Measurements from ENCODE around the gene GPR78. TPM values are rescaled to one million over a fixed set of nuclear protein-coding genes. Genes with fewer than 3 reads are reported as not detected.

The GPR78 gene
- polyA plus RNA-seq, 4 donors: 0.06 TPM; not detected in 3

DNA sequence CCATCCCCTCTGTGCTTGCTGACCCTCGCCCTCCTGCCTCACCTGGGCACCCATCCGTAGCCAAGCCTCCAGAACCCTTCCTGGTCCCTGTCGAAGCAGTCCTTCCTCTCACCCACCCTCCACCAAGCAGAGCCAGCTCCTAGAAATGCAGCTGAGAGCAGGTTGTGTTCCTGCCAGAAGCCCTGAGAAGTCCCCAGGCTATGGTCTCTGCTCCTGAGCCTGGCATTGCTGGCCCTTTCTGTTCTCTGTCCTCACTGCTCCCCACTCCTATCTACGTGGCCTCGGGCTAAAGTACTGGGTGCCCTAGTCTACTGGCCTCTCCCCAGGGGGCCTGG is 10.3 kb downstream of the GPR78 start:
- no peaks in the 10 kb centered on the region for H3K36me3 ChIP-seq (ENCODE audit: control insufficient read depth in 3 of 3, insufficient read depth in 2 of 3, low read depth in 1 of 3, low read length in 3 of 3)
- H3K27ac ChIP-seq (ENCODE audit: low read depth in 1 of 3, low read length in 2 of 3): no peak overlapping the region
- WGBS, 3 donors: 63 to 74% (median 66%) methylated on average over 5 of the region's 5 CpGs
- DNase-seq (no peak), FAIRE-seq (no peak)
- no peak overlapping the region for H3K4me3 ChIP-seq (ENCODE audit: low read depth in 1 of 3, low read length in 3 of 3)
- H3K27me3 ChIP-seq (ENCODE audit: control insufficient read depth in 3 of 3, insufficient read depth in 3 of 3, low read length in 3 of 3): peaks cover 11 to 36% (median 21%) of the 10 kb centered on the region in 3 donors
- peaks cover 0 to 4% (median 0%) of the 10 kb centered on the region in 3 donors for H3K4me1 ChIP-seq (ENCODE audit: control insufficient read depth in 3 of 3, insufficient read depth in 2 of 3, low read depth in 1 of 3, low read length in 2 of 3)
- no peaks in the 10 kb centered on the region for H3K9me3 ChIP-seq (ENCODE audit: control insufficient read depth in 2 of 2, insufficient read depth in 1 of 2, low read depth in 1 of 2, low read length in 1 of 2)

DNA sequence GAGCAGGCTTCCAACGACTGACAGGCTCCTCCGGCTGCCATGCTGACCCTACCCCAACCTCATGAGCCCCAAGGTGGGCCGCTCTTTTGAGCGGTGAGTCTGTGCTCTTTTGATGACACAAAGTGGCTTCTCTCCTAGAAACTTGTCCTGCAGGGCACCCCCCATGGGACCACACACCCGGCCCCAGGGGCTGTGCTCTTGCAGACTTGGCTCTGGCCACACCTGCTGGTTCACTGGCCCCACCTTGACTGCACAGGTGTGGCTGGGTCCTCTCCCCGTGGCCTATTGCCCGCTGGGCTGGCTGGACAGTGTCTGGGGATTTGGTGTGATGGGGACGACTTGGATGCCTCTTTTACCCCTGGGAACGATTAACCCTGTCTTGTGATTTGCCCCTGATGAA is 10.9 kb downstream of the GPR78 start:
- H3K27me3 ChIP-seq (ENCODE audit: control insufficient read depth in 3 of 3, insufficient read depth in 3 of 3, low read length in 3 of 3): peaks cover 11 to 36% (median 21%) of the 10 kb centered on the region in 3 donors
- no peak overlapping the region for H3K4me3 ChIP-seq (ENCODE audit: low read depth in 1 of 3, low read length in 3 of 3)
- H3K36me3 ChIP-seq (ENCODE audit: control insufficient read depth in 3 of 3, insufficient read depth in 2 of 3, low read depth in 1 of 3, low read length in 3 of 3): no peaks in the 10 kb centered on the region
- H3K4me1 ChIP-seq (ENCODE audit: control insufficient read depth in 3 of 3, insufficient read depth in 2 of 3, low read depth in 1 of 3, low read length in 2 of 3): peaks cover 0 to 4% (median 0%) of the 10 kb centered on the region in 3 donors
- 55 to 77% (median 69%) methylated on average over 9 of the region's 9 CpGs for WGBS, 3 donors
- no peaks in the 10 kb centered on the region for H3K9me3 ChIP-seq (ENCODE audit: control insufficient read depth in 2 of 2, insufficient read depth in 1 of 2, low read depth in 1 of 2, low read length in 1 of 2)
- DNase-seq (no peak), FAIRE-seq (no peak)
- no peak overlapping the region for H3K27ac ChIP-seq (ENCODE audit: low read depth in 1 of 3, low read length in 2 of 3)

DNA sequence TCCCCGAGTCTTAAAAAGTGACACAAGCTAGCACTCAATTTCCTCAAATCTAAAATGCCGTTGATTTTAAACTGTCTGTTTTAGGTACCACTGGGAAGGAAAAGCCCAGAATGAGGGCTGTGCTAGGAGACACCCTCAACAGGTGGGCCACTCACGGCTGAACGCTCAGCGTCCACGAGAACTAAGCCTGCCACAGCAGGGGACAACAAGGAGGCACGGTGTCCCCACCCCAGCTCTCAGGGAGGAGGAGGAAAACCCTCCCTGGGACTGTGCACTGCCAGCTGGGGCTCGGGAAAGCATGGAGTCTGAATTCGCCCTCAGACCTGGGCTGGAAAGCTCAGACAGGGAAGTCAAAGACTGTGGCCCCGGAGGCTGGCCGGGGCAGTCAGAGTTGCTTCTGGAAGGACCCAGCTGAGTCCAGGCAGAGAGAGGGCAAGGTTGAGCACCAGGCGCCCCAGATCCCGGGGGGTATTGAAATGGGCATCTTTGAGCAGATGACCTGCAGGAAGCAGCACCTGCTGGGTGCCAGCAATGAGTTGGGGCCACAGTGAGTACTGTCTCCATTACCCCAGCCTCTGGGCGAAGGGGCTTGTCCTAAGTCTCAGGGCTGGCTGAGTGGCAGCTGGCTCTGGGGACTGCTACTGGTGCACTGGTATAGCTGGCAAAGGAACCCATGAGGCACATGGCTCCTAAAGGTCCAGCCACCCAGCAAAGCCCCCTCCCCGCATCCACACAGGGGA is 11.6 kb downstream of the GPR78 start:
- no peak overlapping the region for H3K27ac ChIP-seq (ENCODE audit: low read depth in 1 of 3, low read length in 2 of 3)
- H3K36me3 ChIP-seq (ENCODE audit: control insufficient read depth in 3 of 3, insufficient read depth in 2 of 3, low read depth in 1 of 3, low read length in 3 of 3): no peaks in the 10 kb centered on the region
- 54 to 67% (median 56%) methylated on average over 14 to 15 of the region's 15 CpGs for WGBS, 3 donors
- H3K9me3 ChIP-seq (ENCODE audit: control insufficient read depth in 2 of 2, insufficient read depth in 1 of 2, low read depth in 1 of 2, low read length in 1 of 2): no peaks in the 10 kb centered on the region
- H3K4me1 ChIP-seq (ENCODE audit: control insufficient read depth in 3 of 3, insufficient read depth in 2 of 3, low read depth in 1 of 3, low read length in 2 of 3): peaks cover 0 to 4% (median 0%) of the 10 kb centered on the region in 3 donors
- DNase-seq: no peak
- H3K27me3 ChIP-seq (ENCODE audit: control insufficient read depth in 3 of 3, insufficient read depth in 3 of 3, low read length in 3 of 3): peaks cover 11 to 36% (median 21%) of the 10 kb centered on the region in 3 donors
- H3K4me3 ChIP-seq (ENCODE audit: low read depth in 1 of 3, low read length in 3 of 3): no peak overlapping the region
- FAIRE-seq: no peak

DNA sequence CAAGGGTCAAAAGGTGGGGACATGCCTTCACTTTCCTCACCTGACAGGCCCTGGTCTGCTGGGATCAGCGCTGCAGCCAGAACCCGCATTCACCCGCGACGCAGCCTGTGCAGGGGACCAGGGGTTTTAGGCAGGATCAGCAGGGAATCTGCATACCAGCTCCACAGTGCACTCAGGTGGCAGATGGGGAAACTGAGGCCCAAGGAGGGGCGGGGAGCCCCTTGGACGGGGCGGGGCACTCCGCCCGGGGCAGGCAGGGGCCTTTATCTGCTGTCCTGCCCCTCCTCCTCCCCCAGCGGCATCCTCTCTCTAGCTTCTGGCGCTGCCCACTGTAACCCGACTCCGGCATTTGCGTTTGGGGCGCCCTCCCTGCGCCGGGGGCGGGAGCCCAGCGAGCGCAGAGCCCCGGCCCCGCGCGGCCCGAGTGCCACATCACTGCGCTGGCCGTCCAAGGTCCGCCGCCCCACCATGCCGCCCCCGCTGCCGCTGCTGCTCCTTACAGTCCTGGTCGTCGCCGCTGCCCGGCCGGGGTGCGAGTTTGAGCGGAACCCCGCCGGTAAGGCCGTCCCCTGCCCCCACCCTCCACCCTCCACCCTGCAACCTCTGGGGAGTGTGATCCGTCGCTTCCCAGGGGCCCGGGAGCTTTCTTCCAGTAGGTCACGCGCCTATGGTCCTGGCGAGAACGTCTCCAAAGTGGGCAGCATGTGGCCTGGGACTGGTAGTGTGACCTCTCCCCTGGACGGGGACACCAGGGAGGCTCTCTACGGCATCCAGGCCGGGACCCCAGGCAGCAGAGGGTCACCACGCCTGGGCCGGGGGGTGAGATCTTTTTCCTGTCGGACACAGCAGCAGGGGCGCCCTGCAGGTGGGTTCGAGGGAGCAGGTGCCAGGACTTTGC is 12.4 kb downstream of the GPR78 start, which contains the start of gene CPZ:
Gene CPZ (plus strand): TSS at position 400 of the 898 bp plus-strand sequence. CDS start 69 bp downstream, at position 469.
- H3K36me3 ChIP-seq (ENCODE audit: control insufficient read depth in 3 of 3, insufficient read depth in 2 of 3, low read depth in 1 of 3, low read length in 3 of 3): no peaks in the 10 kb centered on the region
- H3K4me3 ChIP-seq (ENCODE audit: low read depth in 1 of 3, low read length in 3 of 3): peak within 1 kb of the TSS in 1 of 3 donors; percentile 26
- WGBS, 3 donors: 3 to 7% (median 4%) methylated on average over 37 to 58 of the region's 58 CpGs
- peaks cover 11 to 36% (median 21%) of the 10 kb centered on the region in 3 donors for H3K27me3 ChIP-seq (ENCODE audit: control insufficient read depth in 3 of 3, insufficient read depth in 3 of 3, low read length in 3 of 3)
- no peaks in the 10 kb centered on the region for H3K9me3 ChIP-seq (ENCODE audit: control insufficient read depth in 2 of 2, insufficient read depth in 1 of 2, low read depth in 1 of 2, low read length in 1 of 2)
- FAIRE-seq (no peak), DNase-seq (peak in 1 of 2 donors; percentile 27)
- H3K27ac ChIP-seq (ENCODE audit: low read depth in 1 of 3, low read length in 2 of 3): no peak within 1 kb of the TSS
- H3K4me1 ChIP-seq (ENCODE audit: control insufficient read depth in 3 of 3, insufficient read depth in 2 of 3, low read depth in 1 of 3, low read length in 2 of 3): peaks cover 0 to 4% (median 0%) of the 10 kb centered on the region in 3 donors

DNA sequence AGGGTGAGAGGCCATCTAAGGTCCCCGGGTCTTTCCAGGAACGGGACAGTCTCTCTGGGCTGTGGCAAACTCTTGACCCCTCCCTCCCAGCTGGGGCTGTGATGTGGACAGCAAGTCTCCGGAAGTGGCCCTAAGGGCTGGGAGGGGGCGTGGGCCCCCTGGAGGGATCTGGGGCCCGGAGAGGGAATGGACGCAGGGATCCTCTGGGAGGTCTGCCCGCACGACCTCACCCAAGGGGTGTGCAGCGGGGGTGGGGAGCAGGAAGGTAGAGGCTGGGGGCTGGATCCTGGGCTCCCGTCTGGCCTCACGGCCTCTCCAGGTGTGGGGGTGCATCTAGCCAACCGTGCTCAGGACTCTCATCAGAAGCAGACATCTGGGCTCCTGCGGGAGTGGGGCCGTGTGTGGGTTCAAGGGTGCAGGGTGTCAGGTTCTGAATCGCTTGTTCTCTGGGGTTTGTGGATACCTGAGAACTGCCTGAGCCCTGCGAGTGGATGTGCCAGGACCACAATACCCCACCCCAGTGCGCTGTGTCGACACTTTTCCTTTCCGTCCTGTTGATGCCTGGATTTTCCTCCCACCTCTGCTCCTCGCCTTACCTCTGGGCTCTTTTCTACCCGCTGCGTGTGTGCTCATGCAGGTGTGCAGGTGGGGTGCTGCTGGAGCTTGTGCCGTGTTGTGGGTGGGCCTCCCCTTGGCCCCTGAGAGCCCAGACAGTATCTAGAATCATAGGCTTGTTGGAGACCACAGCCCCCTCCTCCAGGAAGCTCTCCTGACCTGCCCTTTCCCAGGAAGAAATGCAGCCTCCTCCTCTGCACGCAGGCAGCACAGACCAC is 13.3 kb downstream of the GPR78 start:
- Histone ChIP-seq H3K9me3 (ENCODE audit: control insufficient read depth in 2 of 2, insufficient read depth in 1 of 2, low read depth in 1 of 2, low read length in 1 of 2) (no peaks in the 10 kb centered on the region), H3K27me3 (ENCODE audit: control insufficient read depth in 3 of 3, insufficient read depth in 3 of 3, low read length in 3 of 3) (peaks cover 11 to 36% (median 21%) of the 10 kb centered on the region in 3 donors), H3K4me1 (ENCODE audit: control insufficient read depth in 3 of 3, insufficient read depth in 2 of 3, low read depth in 1 of 3, low read length in 2 of 3) (peaks cover 0 to 4% (median 0%) of the 10 kb centered on the region in 3 donors), H3K27ac (ENCODE audit: low read depth in 1 of 3, low read length in 2 of 3) (no peak overlapping the region), H3K36me3 (ENCODE audit: control insufficient read depth in 3 of 3, insufficient read depth in 2 of 3, low read depth in 1 of 3, low read length in 3 of 3) (no peaks in the 10 kb centered on the region), H3K4me3 (ENCODE audit: low read depth in 1 of 3, low read length in 3 of 3) (peak overlapping the region in 1 of 3 donors; percentile 26)
- DNase-seq (no peak), FAIRE-seq (no peak)
- 23 to 26% (median 25%) methylated on average over 22 to 24 of the region's 24 CpGs for WGBS, 3 donors

DNA sequence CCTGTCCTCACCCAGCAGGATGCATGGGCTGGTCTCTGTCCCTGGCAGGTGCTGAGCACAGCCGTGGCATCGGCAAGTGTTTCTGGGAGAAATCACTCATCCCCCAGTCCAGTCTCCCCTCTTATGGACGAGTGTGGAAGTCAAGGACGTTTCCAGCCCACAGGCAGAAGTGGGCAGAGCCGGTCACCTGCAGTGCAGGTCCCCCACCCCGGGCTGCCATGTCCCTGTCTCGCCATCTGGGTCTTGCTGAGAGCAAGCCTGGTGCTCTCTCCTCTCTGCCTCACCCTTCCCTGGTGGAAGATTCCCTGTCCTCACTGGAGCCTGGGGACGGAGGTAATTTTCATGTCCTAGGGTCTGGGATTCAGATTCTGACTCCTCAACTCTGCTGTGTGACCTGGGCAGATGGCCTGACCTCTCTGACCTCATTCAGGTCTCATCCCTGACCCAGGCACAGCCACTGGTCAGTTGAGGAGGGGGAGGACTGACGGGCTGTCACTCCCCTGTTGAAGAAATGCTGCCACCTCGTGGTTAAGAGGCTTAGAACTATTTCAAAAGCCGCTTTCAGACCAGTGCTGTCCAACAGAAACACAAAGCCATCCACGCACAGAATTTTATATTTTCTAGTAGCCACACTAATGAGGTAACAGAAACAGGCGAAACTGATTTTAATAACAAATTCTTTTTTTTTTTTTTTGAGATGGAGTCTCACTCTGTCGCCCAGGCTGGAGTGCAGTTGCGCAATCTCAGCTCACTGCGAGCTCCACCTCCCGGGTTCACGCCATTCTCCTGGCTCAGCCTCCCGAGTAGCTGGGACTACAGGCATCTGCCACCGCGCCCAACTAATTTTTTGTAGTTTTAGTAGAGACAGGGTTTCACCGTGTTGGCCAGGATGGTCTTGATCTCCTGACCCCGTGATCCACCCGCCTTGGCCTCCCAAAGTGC is 14.2 kb downstream of the GPR78 start:
- Histone ChIP-seq H3K4me1 (ENCODE audit: control insufficient read depth in 3 of 3, insufficient read depth in 2 of 3, low read depth in 1 of 3, low read length in 2 of 3) (peaks cover 0 to 4% (median 0%) of the 10 kb centered on the region in 3 donors), H3K36me3 (ENCODE audit: control insufficient read depth in 3 of 3, insufficient read depth in 2 of 3, low read depth in 1 of 3, low read length in 3 of 3) (no peaks in the 10 kb centered on the region), H3K4me3 (ENCODE audit: low read depth in 1 of 3, low read length in 3 of 3) (no peak overlapping the region), H3K27me3 (ENCODE audit: control insufficient read depth in 3 of 3, insufficient read depth in 3 of 3, low read length in 3 of 3) (peaks cover 11 to 36% (median 21%) of the 10 kb centered on the region in 3 donors), H3K27ac (ENCODE audit: low read depth in 1 of 3, low read length in 2 of 3) (no peak overlapping the region), H3K9me3 (ENCODE audit: control insufficient read depth in 2 of 2, insufficient read depth in 1 of 2, low read depth in 1 of 2, low read length in 1 of 2) (no peaks in the 10 kb centered on the region)
- 45 to 52% (median 48%) methylated on average over 24 of the region's 24 CpGs for WGBS, 3 donors
- peak; percentile 53 to 66 for DNase-seq
- FAIRE-seq: no peak

DNA sequence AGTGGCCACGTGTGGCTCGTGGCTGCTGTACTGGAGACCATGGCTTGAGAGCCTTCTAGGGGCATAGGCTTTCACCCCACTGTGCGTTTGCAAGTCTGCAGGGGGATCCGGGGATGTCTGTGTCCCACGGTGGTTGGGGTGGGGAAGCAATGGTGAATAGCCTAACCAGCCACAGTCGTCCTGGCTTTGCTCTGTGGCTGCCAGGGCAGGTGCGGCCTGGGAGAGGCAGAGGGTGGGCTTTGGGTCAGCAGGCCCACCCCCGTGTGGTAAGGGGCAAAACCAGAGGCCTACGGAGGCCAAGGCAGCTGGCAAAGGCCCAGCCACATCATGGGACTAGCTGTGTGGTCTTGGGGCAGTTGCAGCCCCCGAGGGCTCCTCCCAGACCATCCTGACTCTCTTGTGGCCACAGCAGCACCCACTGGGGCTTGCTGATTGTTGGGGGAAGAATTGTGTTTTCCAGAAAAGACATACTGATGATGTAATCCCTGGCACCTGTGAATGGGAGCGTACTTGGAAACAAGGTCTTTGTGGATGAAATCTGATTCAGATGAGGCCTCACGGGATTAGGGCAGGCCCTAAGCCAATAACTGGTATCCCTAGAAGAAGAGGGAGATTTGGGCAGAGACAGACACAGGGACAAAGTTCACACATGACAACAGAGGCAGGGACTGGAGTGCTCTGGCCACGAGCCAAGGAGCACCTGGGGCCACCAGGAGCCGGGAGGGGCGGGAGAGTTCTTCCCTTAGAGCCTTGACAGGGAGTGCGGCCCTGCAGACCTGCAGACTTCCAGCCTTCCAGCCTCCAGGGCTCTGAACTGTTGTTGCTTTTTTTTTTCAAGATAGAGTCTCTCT is 15.3 kb downstream of the GPR78 start:
- Histone ChIP-seq H3K4me3 (ENCODE audit: low read depth in 1 of 3, low read length in 3 of 3) (no peak overlapping the region), H3K9me3 (ENCODE audit: control insufficient read depth in 2 of 2, insufficient read depth in 1 of 2, low read depth in 1 of 2, low read length in 1 of 2) (no peaks in the 10 kb centered on the region), H3K4me1 (ENCODE audit: control insufficient read depth in 3 of 3, insufficient read depth in 2 of 3, low read depth in 1 of 3, low read length in 2 of 3) (peaks cover 0 to 4% (median 0%) of the 10 kb centered on the region in 3 donors), H3K27me3 (ENCODE audit: control insufficient read depth in 3 of 3, insufficient read depth in 3 of 3, low read length in 3 of 3) (peaks cover 11 to 36% (median 21%) of the 10 kb centered on the region in 3 donors), H3K27ac (ENCODE audit: low read depth in 1 of 3, low read length in 2 of 3) (no peak overlapping the region), H3K36me3 (ENCODE audit: control insufficient read depth in 3 of 3, insufficient read depth in 2 of 3, low read depth in 1 of 3, low read length in 3 of 3) (no peaks in the 10 kb centered on the region)
- 33 to 58% (median 45%) methylated on average over 16 of the region's 16 CpGs for WGBS, 3 donors
- DNase-seq (peak; percentile 40 to 68), FAIRE-seq (no peak)

Data from small intestine (tissue), 7 donors.